ENCODE data around the gene LRFN2. TPM values are rescaled to one million over a fixed set of nuclear protein-coding genes. Genes with fewer than 3 reads are reported as not detected.

Gene LRFN2
- total and polyA plus RNA-seq, 2 of the 8 experiments (the other 6 are each of a cell fraction or from before 2014, with no cell fraction given), result 2.3 TPM

DNA sequence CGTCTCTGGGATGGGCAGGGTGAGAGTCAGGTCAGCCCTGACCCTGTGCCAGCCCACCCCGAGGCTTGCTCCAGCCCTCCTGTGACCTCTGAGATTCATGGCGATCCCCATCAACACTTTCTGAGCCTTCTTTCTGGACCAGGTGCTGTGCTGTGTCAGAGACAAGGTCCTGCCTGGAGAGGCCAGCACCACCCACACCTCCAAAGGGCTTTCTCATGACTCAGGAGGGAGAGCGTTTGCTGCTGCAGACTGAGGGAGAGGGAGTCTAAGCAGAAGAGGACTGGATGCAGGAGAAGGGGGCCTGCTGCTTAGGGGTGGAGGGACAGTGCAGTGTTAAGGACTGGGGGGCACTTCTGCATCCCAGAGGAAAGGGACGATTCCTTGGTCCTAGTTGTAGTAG is 193.5 kb downstream of the LRFN2 start (continued):
- TF ChIP-seq, protein P1, sequence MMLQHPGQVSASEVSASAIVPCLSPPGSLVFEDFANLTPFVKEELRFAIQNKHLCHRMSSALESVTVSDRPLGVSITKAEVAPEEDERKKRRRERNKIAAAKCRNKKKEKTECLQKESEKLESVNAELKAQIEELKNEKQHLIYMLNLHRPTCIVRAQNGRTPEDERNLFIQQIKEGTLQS (IDR thresholded peaks at IDR 0.05; ENCODE audit: insufficient read depth, low read depth, low read length), result no peak
- TF ChIP-seq, protein P2, sequence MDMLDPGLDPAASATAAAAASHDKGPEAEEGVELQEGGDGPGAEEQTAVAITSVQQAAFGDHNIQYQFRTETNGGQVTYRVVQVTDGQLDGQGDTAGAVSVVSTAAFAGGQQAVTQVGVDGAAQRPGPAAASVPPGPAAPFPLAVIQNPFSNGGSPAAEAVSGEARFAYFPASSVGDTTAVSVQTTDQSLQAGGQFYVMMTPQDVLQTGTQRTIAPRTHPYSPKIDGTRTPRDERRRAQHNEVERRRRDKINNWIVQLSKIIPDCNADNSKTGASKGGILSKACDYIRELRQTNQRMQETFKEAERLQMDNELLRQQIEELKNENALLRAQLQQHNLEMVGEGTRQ (IDR thresholded peaks at IDR 0.05; ENCODE audit: low read length), result no peak

Measured in H1 (cell line).